Activated CD4-positive, alpha-beta memory T cell treated with anti-CD3 and anti-CD28 coated beads, Interleukin-2, amount 10 ng/mL, durations not matched to agents 7 days and 5 days (primary cell): ENCODE results near the gene B4GAT1. TPM values are rescaled to one million over a fixed set of nuclear protein-coding genes. Genes with fewer than 3 reads are reported as not detected.

ENCODE experiments used
- CTCF ChIA-PET: fragments of 350-600 bp; sonication (Branson Sonifier 250); formaldehyde crosslinking; loops from one replicate; lab custom pipeline; 2021; ENCODE audit warnings: antibody characterized with exemption, inconsistent platforms; lab: Charles Lee
- POLR2A ChIA-PET: fragments of 350-600 bp; sonication (Branson Sonifier 250); formaldehyde crosslinking; loops from one replicate; lab custom pipeline; 2021; ENCODE audit warnings: antibody characterized with exemption; lab: Charles Lee
- DNase-seq: peaks from one replicate; pipeline ENCODE4 v3.0.0-alpha.2; 2020
- H3K27ac Mint-ChIP-seq: one replicate; pipeline ENCODE4 v1.8.0; 2021; ENCODE audit warnings: mild to moderate bottlenecking, mixed read lengths
- H3K27me3 Mint-ChIP-seq: one replicate; pipeline ENCODE4 v1.8.0; 2021; ENCODE audit warnings: mixed read lengths
- H3K36me3 Mint-ChIP-seq: one replicate; pipeline ENCODE4 v1.8.0; 2021; ENCODE audit warnings: low read depth, mixed read lengths
- H3K4me1 Mint-ChIP-seq: one replicate; pipeline ENCODE4 v1.8.0; 2021; ENCODE audit warnings: mixed read lengths
- H3K4me3 Mint-ChIP-seq: one replicate; pipeline ENCODE4 v1.8.0; 2021; ENCODE audit warnings: mild to moderate bottlenecking, mixed read lengths
- H3K9me3 Mint-ChIP-seq: one replicate; pipeline ENCODE4 v1.8.0; 2021; ENCODE audit warnings: mixed read lengths
- total RNA-seq, 2 experiments: library from RNA; stranded (reverse); gene quantifications; one replicate each; pipeline ENCODE4 v1.2.3, GENCODE V29; 2021

B4GAT1 gene
- total RNA-seq, 2 experiments from 2014 or later, result 8.4 to 8.7 TPM

- peak overlapping the region; percentile 21 for H3K4me3 Mint-ChIP-seq
- peaks cover 5% of the 10 kb centered on the region for H3K27me3 Mint-ChIP-seq
- no peaks in the 10 kb centered on the region for H3K36me3 Mint-ChIP-seq
- peaks cover 19% of the 10 kb centered on the region for H3K4me1 Mint-ChIP-seq
- DNase-seq, result no peak
- H3K9me3 Mint-ChIP-seq, result no peaks in the 10 kb centered on the region
- no peak overlapping the region for H3K27ac Mint-ChIP-seq
- ChIA-PET CTCF (interaction anchor here (1.0 to 1.9 kb wide), 2 partner anchors 17 to 57 kb away, joined by 3 to 13 read pairs; no protein-coding TSS in a partner anchor), POLR2A (interaction anchor here (3.7 kb wide), 1 partner anchor 24 kb away, joined by 23 read pairs; the partner anchor contains the start of gene BRMS1)
Measured at GRCh38 chr11:66369073-66369894, 21.9 kb upstream of the B4GAT1 start.

GRCh38 chr11:66368484-66368883 lies 21.1 kb upstream of the B4GAT1 start:
- H3K4me1 Mint-ChIP-seq, result peaks cover 19% of the 10 kb centered on the region

GRCh38 chr11:66367561-66368312 lies 20.3 kb upstream of the B4GAT1 start:
- H3K4me1 Mint-ChIP-seq, result peaks cover 17% of the 10 kb centered on the region
- H3K27me3 Mint-ChIP-seq, result no peaks in the 10 kb centered on the region
- no peaks in the 10 kb centered on the region for H3K36me3 Mint-ChIP-seq
- DNase-seq, result no peak
- ChIA-PET POLR2A (no interaction called here), CTCF (interaction anchor here (1.3 to 5.6 kb wide), 2 partner anchors 17 to 55 kb away, joined by 4 to 35 read pairs; no protein-coding TSS in a partner anchor)
- H3K4me3 Mint-ChIP-seq, result no peak overlapping the region
- no peaks in the 10 kb centered on the region for H3K9me3 Mint-ChIP-seq
- H3K27ac Mint-ChIP-seq, result no peak overlapping the region

More at GRCh38 chr11:66368484-66368883, 21.1 kb upstream of the B4GAT1 start:
- Mint-ChIP-seq H3K27me3 (peaks cover 3% of the 10 kb centered on the region), H3K27ac (no peak overlapping the region), H3K9me3 (no peaks in the 10 kb centered on the region), H3K36me3 (no peaks in the 10 kb centered on the region), H3K4me3 (no peak overlapping the region)
- POLR2A ChIA-PET, result no interaction called here
- CTCF ChIA-PET, result no interaction called here
- DNase-seq, result no peak

- Mint-ChIP-seq H3K9me3 (no peaks in the 10 kb centered on the region), H3K36me3 (no peaks in the 10 kb centered on the region), H3K4me1 (peaks cover 11% of the 10 kb centered on the region), H3K4me3 (no peak overlapping the region), H3K27me3 (no peaks in the 10 kb centered on the region), H3K27ac (no peak overlapping the region)
- ChIA-PET CTCF (interaction anchor here (1.3 to 5.6 kb wide), 2 partner anchors 18 to 54 kb away, joined by 4 to 35 read pairs; no protein-coding TSS in a partner anchor), POLR2A (no interaction called here)
- no peak for DNase-seq
Measured at GRCh38 chr11:66366844-66367477, 19.5 kb upstream of the B4GAT1 start.

- CTCF ChIA-PET, result interaction anchor here (0.6 to 5.6 kb wide), 5 partner anchors 8 to 53 kb away, joined by 3 to 35 read pairs (median 4); partner anchors contain the start of gene B4GAT1
- H3K27me3 Mint-ChIP-seq, result no peaks in the 10 kb centered on the region
- POLR2A ChIA-PET, result interaction anchor here (0.8 kb wide), 1 partner anchor 28 kb away, joined by 3 read pairs; no protein-coding TSS in a partner anchor
- no peak overlapping the region for H3K4me3 Mint-ChIP-seq
- no peak for DNase-seq
- H3K36me3 Mint-ChIP-seq, result no peaks in the 10 kb centered on the region
- no peak overlapping the region for H3K27ac Mint-ChIP-seq
- peaks cover 10% of the 10 kb centered on the region for H3K4me1 Mint-ChIP-seq
- H3K9me3 Mint-ChIP-seq, result no peaks in the 10 kb centered on the region
Measured at GRCh38 chr11:66365711-66366619, 18.5 kb upstream of the B4GAT1 start.

- ChIA-PET POLR2A (interaction anchor here (0.8 kb wide), 1 partner anchor 27 kb away, joined by 3 read pairs; no protein-coding TSS in a partner anchor), CTCF (interaction anchor here (0.6 to 5.6 kb wide), 4 partner anchors 9 to 24 kb away, joined by 3 to 35 read pairs (median 9); partner anchors contain the start of gene B4GAT1)
- no peak for DNase-seq
- no peaks in the 10 kb centered on the region for H3K27me3 Mint-ChIP-seq
- H3K36me3 Mint-ChIP-seq, result no peaks in the 10 kb centered on the region
- H3K4me3 Mint-ChIP-seq, result no peak overlapping the region
- peaks cover 5% of the 10 kb centered on the region for H3K4me1 Mint-ChIP-seq
- H3K9me3 Mint-ChIP-seq, result no peaks in the 10 kb centered on the region
- H3K27ac Mint-ChIP-seq, result no peak overlapping the region
Measured at GRCh38 chr11:66365166-66365565, 17.7 kb upstream of the B4GAT1 start.

- H3K4me3 Mint-ChIP-seq, result no peak overlapping the region
- CTCF ChIA-PET, result interaction anchor here (0.7 to 5.6 kb wide), 9 partner anchors 9 to 711 kb away, joined by 3 to 35 read pairs (median 6); partner anchors contain the start of genes RIN1 and SLC29A2
- no peaks in the 10 kb centered on the region for H3K9me3 Mint-ChIP-seq
- H3K4me1 Mint-ChIP-seq, result no peaks in the 10 kb centered on the region
- DNase-seq, result peak; percentile 76
- POLR2A ChIA-PET, result interaction anchor here (0.8 to 1.7 kb wide), 2 partner anchors 8 to 9 kb away, joined by 3 to 7 read pairs; partner anchors contain the start of gene SLC29A2
- no peaks in the 10 kb centered on the region for H3K27me3 Mint-ChIP-seq
- no peaks in the 10 kb centered on the region for H3K36me3 Mint-ChIP-seq
- no peak overlapping the region for H3K27ac Mint-ChIP-seq
Measured at GRCh38 chr11:66363805-66364535, 16.5 kb upstream of the B4GAT1 start.

- Mint-ChIP-seq H3K9me3 (no peaks in the 10 kb centered on the region), H3K27ac (no peak overlapping the region), H3K36me3 (no peaks in the 10 kb centered on the region), H3K4me3 (no peak overlapping the region), H3K4me1 (no peaks in the 10 kb centered on the region), H3K27me3 (no peaks in the 10 kb centered on the region)
- DNase-seq, result no peak
- POLR2A ChIA-PET, result interaction anchor here (1.0 to 1.7 kb wide), 2 partner anchors 8 to 9 kb away, joined by 3 to 7 read pairs; no protein-coding TSS in a partner anchor
- CTCF ChIA-PET, result interaction anchor here (1.2 to 5.6 kb wide), 7 partner anchors 9 to 28 kb away, joined by 4 to 35 read pairs (median 7); partner anchors contain the start of genes RIN1 and SLC29A2
Measured at GRCh38 chr11:66363187-66363601, 15.8 kb upstream of the B4GAT1 start.

- CTCF ChIA-PET, result interaction anchor here (1.0 to 5.6 kb wide), 6 partner anchors 10 to 27 kb away, joined by 4 to 35 read pairs (median 6); partner anchors contain the start of gene RIN1
- H3K27ac Mint-ChIP-seq, result no peak overlapping the region
- POLR2A ChIA-PET, result interaction anchor here (1.0 to 1.7 kb wide), 2 partner anchors 8 to 10 kb away, joined by 3 to 7 read pairs; no protein-coding TSS in a partner anchor
- H3K27me3 Mint-ChIP-seq, result no peaks in the 10 kb centered on the region
- H3K36me3 Mint-ChIP-seq, result no peaks in the 10 kb centered on the region
- H3K9me3 Mint-ChIP-seq, result no peaks in the 10 kb centered on the region
- no peaks in the 10 kb centered on the region for H3K4me1 Mint-ChIP-seq
- no peak overlapping the region for H3K4me3 Mint-ChIP-seq
- DNase-seq, result no peak
Measured at GRCh38 chr11:66362481-66363147, 15.2 kb upstream of the B4GAT1 start.

- Mint-ChIP-seq H3K27me3 (no peaks in the 10 kb centered on the region), H3K9me3 (no peaks in the 10 kb centered on the region), H3K4me3 (no peak overlapping the region), H3K36me3 (no peaks in the 10 kb centered on the region), H3K4me1 (no peaks in the 10 kb centered on the region), H3K27ac (no peak overlapping the region)
- POLR2A ChIA-PET, result interaction anchor here (0.5 to 0.6 kb wide), 2 partner anchors 13 to 35 kb away, joined by 3 read pairs; no protein-coding TSS in a partner anchor
- DNase-seq, result no peak
- CTCF ChIA-PET, result interaction anchor here (1.0 to 2.1 kb wide), 3 partner anchors 11 to 28 kb away, joined by 3 to 7 read pairs (median 4); no protein-coding TSS in a partner anchor
Measured at GRCh38 chr11:66361502-66361941, 14.1 kb upstream of the B4GAT1 start.
